BLaER1 treated with 17β-estradiol and CSF1 and Interleukin-3, amounts not matched to agents 10 nM and 100 nM (cell line): ENCODE data around the gene R3HDM4.
"Not testable (repeated sequence)": the region's sequence is repeated elsewhere in the genome, so short reads cannot be mapped to it uniquely, and the experiment has no call there.

ENCODE experiments used
- H3K27ac ChIP-seq, 11 experiments: shearing (Covaris generic); formaldehyde crosslinking; 2 replicates each; pipeline ENCODE4 v1.8.1; 2022
- H3K27me3 ChIP-seq, 11 experiments: shearing (Covaris generic); formaldehyde crosslinking; 2 replicates each; pipeline ENCODE4 v1.8.1; 2022
- H3K36me3 ChIP-seq, 11 experiments: shearing (Covaris generic); formaldehyde crosslinking; 2 replicates each; pipeline ENCODE4 v1.8.1; 2022
- H3K4me1 ChIP-seq, 10 experiments: shearing (Covaris generic); formaldehyde crosslinking; 2 replicates each; pipeline ENCODE4 v1.8.1; 2022
- H3K4me2 ChIP-seq, 11 experiments: shearing (Covaris generic); formaldehyde crosslinking; 2 replicates each; pipeline ENCODE4 v1.8.1; 2022
- H3K4me3 ChIP-seq, 10 experiments: shearing (Covaris generic); formaldehyde crosslinking; 2 replicates each; pipeline ENCODE4 v1.8.1; 2022
- H3K9ac ChIP-seq, 11 experiments: shearing (Covaris generic); formaldehyde crosslinking; 2 replicates each; pipeline ENCODE4 v1.8.1; 2022
- H3K9me3 ChIP-seq, 11 experiments: shearing (Covaris generic); formaldehyde crosslinking; replicated peaks in 1 of 11; 2 replicates each; pipeline ENCODE4 v1.8.1; 2022
- H4K20me1 ChIP-seq, 11 experiments: shearing (Covaris generic); formaldehyde crosslinking; 2 replicates each; pipeline ENCODE4 v1.8.1; 2022
- Cebpa-rat ChIP-seq, 11 experiments: shearing (Covaris generic); IDR thresholded peaks; 2 replicates each; pipeline ENCODE4 v1.8.1; 2022

The R3HDM4 gene

GRCh38 chr19:913080-913748 lies at the start of gene R3HDM4:
Gene R3HDM4 (minus strand): TSS chr19:913219. CDS start chr19:913157, 62 bp downstream.
- no peaks in the 10 kb centered on the region for H3K9me3 ChIP-seq
- no peaks in the 10 kb centered on the region for H3K36me3 ChIP-seq
- no peak for TF ChIP-seq Cebpa-rat (IDR thresholded peaks at IDR 0.05)
- peaks cover 40 to 55% (median 50%) of the 10 kb centered on the region in 10 experiments for H3K4me1 ChIP-seq
- H4K20me1 ChIP-seq = peaks cover 0 to 48% (median 39%) of the 10 kb centered on the region in 11 experiments; a peak in 19 of 22 replicates
- H3K4me3 ChIP-seq = peak within 1 kb of the TSS; percentile 68 to 90 (median 82)
- peak within 1 kb of the TSS; percentile 80 to 95 (median 88) for H3K9ac ChIP-seq
- peak within 1 kb of the TSS; percentile 75 to 95 (median 86) for H3K27ac ChIP-seq
- H3K27me3 ChIP-seq = peaks cover 28 to 46% (median 40%) of the 10 kb centered on the region in 11 experiments
- H3K4me2 ChIP-seq = peak within 1 kb of the TSS; percentile 85 to 100 (median 94)

- Histone ChIP-seq H3K4me1 (peaks cover 7 to 51% (median 30%) of the 10 kb centered on the region in 10 experiments; a peak in 19 of 20 replicates), H3K4me2 (peak overlapping the region in 4 of 11 experiments; percentile 28 to 65 (median 41); a peak in 7 of 22 replicates), H4K20me1 (peaks cover 3 to 66% (median 25%) of the 10 kb centered on the region in 11 experiments; a peak in 13 of 22 replicates), H3K36me3 (peaks cover 57 to 90% (median 74%) of the 10 kb centered on the region in 11 experiments), H3K9ac (peak overlapping the region in 4 of 11 experiments; percentile 3 to 32 (median 8); a peak in 4 of 22 replicates), H3K27ac (peak overlapping the region in 3 of 11 experiments; percentile 2 to 48 (median 46); a peak in 4 of 22 replicates), H3K27me3 (no peaks in the 10 kb centered on the region), H3K9me3 (peaks cover 0 to 4% (median 0%) of the 10 kb centered on the region in 11 experiments; a peak in 1 of 22 replicates), H3K4me3 (no peak overlapping the region)
- no peak for TF ChIP-seq Cebpa-rat (IDR thresholded peaks at IDR 0.05)
Observed at GRCh38 chr19:961866-962620, 49.0 kb upstream of the R3HDM4 start.

- peaks cover 17 to 64% (median 42%) of the 10 kb centered on the region in 10 experiments for H3K4me1 ChIP-seq
- no peak overlapping the region for H3K27ac ChIP-seq
- peak overlapping the region in 1 of 11 experiments; percentile 45; a peak in 1 of 22 replicates for H3K9ac ChIP-seq
- H3K4me3 ChIP-seq = no peak overlapping the region
- no peaks in the 10 kb centered on the region for H3K27me3 ChIP-seq
- H3K4me2 ChIP-seq = peak overlapping the region in 2 of 11 experiments; percentile 18 to 65; a peak in 2 of 22 replicates
- peaks cover 0 to 4% (median 0%) of the 10 kb centered on the region in 11 experiments; a peak in 1 of 22 replicates for H3K9me3 ChIP-seq
- H4K20me1 ChIP-seq = peaks cover 6 to 80% (median 33%) of the 10 kb centered on the region in 11 experiments; a peak in 14 of 22 replicates
- peaks cover 47 to 87% (median 64%) of the 10 kb centered on the region in 11 experiments for H3K36me3 ChIP-seq
- no peak for TF ChIP-seq Cebpa-rat (IDR thresholded peaks at IDR 0.05)
Observed at GRCh38 chr19:960601-960938, 47.6 kb upstream of the R3HDM4 start.

- Histone ChIP-seq H3K27ac (no peak overlapping the region), H3K4me3 (no peak overlapping the region), H3K9me3 (peaks cover 0 to 4% (median 0%) of the 10 kb centered on the region in 11 experiments; a peak in 1 of 22 replicates), H3K9ac (no peak overlapping the region), H4K20me1 (peaks cover 6 to 86% (median 39%) of the 10 kb centered on the region in 11 experiments; a peak in 15 of 22 replicates), H3K27me3 (no peaks in the 10 kb centered on the region), H3K36me3 (peaks cover 41 to 86% (median 59%) of the 10 kb centered on the region in 11 experiments), H3K4me1 (peaks cover 23 to 69% (median 47%) of the 10 kb centered on the region in 10 experiments), H3K4me2 (peak overlapping the region in 1 of 11 experiments; percentile 18; a peak in 1 of 22 replicates)
- TF ChIP-seq Cebpa-rat (IDR thresholded peaks at IDR 0.05) = no peak
Observed at GRCh38 chr19:960020-960419, 47.0 kb upstream of the R3HDM4 start.

- Histone ChIP-seq H3K9ac (no peak overlapping the region), H3K4me1 (peaks cover 31 to 77% (median 55%) of the 10 kb centered on the region in 10 experiments)
Observed at GRCh38 chr19:958967-959855, 46.2 kb upstream of the R3HDM4 start.

GRCh38 chr19:957578-957977 lies 44.6 kb upstream of the R3HDM4 start:
- H3K4me1 ChIP-seq = peaks cover 47 to 86% (median 66%) of the 10 kb centered on the region in 10 experiments
- TF ChIP-seq Cebpa-rat (IDR thresholded peaks at IDR 0.05) = peak in 1 of 11 experiments; percentile 38; a peak in 1 of 22 replicates
- not testable (repeated sequence) for H3K4me3 ChIP-seq, H3K27me3 ChIP-seq, H3K9me3 ChIP-seq
- peaks cover 6 to 69% (median 35%) of the 10 kb centered on the region in 11 experiments; a peak in 15 of 22 replicates for H4K20me1 ChIP-seq
- peaks cover 21 to 62% (median 35%) of the 10 kb centered on the region in 11 experiments; a peak in 21 of 22 replicates for H3K36me3 ChIP-seq
- H3K9ac ChIP-seq = peak overlapping the region in 4 of 11 experiments; percentile 6 to 26 (median 20); a peak in 5 of 22 replicates
- peak overlapping the region in 2 of 11 experiments; percentile 5 to 40; a peak in 4 of 22 replicates for H3K27ac ChIP-seq
- peak overlapping the region in 9 of 11 experiments; percentile 0 to 66 (median 51); a peak in 13 of 22 replicates for H3K4me2 ChIP-seq

More at GRCh38 chr19:958967-959855, 46.2 kb upstream of the R3HDM4 start:
- H3K4me2 ChIP-seq = peak overlapping the region in 3 of 11 experiments; percentile 9 to 40 (median 18); a peak in 3 of 22 replicates
- no peaks in the 10 kb centered on the region for H3K9me3 ChIP-seq
- no peaks in the 10 kb centered on the region for H3K27me3 ChIP-seq
- H3K36me3 ChIP-seq = peaks cover 33 to 78% (median 51%) of the 10 kb centered on the region in 11 experiments
- H3K4me3 ChIP-seq = no peak overlapping the region
- H4K20me1 ChIP-seq = peaks cover 6 to 84% (median 39%) of the 10 kb centered on the region in 11 experiments; a peak in 15 of 22 replicates
- no peak for TF ChIP-seq Cebpa-rat (IDR thresholded peaks at IDR 0.05)
- H3K27ac ChIP-seq = 0 out of 22 replicates have a peak overlapping the region, but pooled peaks of 1 of the 11 experiments have one; percentile 8

GRCh38 chr19:956766-957440 lies 43.9 kb upstream of the R3HDM4 start:
- H3K9me3 ChIP-seq = no peaks in the 10 kb centered on the region
- H3K36me3 ChIP-seq = peaks cover 21 to 56% (median 31%) of the 10 kb centered on the region in 11 experiments; a peak in 21 of 22 replicates
- peak overlapping the region; percentile 0 to 100 (median 56); a peak in 14 of 22 replicates for H3K4me2 ChIP-seq
- H3K27ac ChIP-seq = peak overlapping the region in 5 of 11 experiments; percentile 20 to 94 (median 23); a peak in 6 of 22 replicates
- no peak for TF ChIP-seq Cebpa-rat (IDR thresholded peaks at IDR 0.05)
- no peaks in the 10 kb centered on the region for H3K27me3 ChIP-seq
- H4K20me1 ChIP-seq = peaks cover 6 to 71% (median 35%) of the 10 kb centered on the region in 11 experiments; a peak in 15 of 22 replicates
- peak overlapping the region in 7 of 11 experiments; percentile 6 to 31 (median 24); a peak in 8 of 22 replicates for H3K9ac ChIP-seq
- H3K4me1 ChIP-seq = peaks cover 54 to 86% (median 69%) of the 10 kb centered on the region in 10 experiments
- H3K4me3 ChIP-seq = no peak overlapping the region
